HG03095 (cell line): ENCODE results near the gene ZNF223.

Source experiments
- ATAC-seq: cut with Tn5 transposase; IDR thresholded peaks from one replicate; pipeline ENCODE4 v1.9.1; 2021; ENCODE audit warnings: moderate library complexity; ENCODE audit not compliant: unreplicated experiment

ZNF223 gene

GRCh38 chr19:44071824-44072542, 20.1 kb downstream of the ZNF223 start, which contains the start of gene ZNF284:
TSS of gene ZNF284 (plus strand) at chr19:44072159. CDS start at chr19:44076390, 4,231 bp downstream.
- peak; percentile 95 for ATAC-seq

DNA sequence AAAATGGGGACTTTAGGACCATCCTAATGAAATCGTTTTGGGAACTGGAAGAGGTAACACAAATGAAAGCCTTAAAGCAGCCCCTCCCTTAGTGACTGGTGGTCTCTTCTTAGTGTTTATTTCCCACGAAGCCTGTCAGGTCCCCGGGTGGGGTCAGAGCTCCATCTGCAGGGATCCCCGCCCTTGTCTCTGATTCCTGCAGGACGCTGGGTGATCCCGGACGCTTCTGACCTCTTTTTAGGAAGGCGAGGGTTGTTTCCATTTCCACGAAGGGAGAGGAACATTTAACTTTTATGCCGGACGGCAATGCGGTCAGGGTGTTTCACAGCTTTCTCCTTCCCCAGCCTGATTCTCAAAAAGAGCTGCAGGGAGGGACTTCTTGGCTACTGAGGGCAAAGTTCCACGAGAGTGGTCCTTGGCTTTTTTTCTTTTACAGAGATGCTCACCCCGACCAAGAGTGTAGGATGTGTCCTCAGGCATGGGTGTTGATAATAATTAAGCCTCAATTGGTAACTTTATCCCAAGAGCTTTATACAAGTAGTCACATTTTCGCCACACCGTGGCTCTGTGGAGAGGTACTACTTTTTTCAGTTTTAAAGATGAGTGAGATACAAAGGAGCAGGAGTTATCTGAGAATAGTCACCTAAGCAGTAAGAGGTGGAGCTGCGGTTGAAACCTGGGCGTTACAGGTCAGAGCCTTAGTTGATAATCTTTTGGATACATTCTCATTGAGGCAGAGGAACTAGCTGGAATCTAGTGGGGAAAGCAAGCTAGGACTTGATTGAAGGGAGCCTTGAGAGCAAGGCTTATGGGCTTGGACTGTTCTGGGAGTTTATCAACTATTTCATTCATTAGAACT, 20.9 kb downstream of the ZNF223 start:
- no peak for ATAC-seq

GRCh38 chr19:44076325-44076724, 24.5 kb downstream of the ZNF223 start:
- no peak for ATAC-seq

GRCh38 chr19:44092108-44092507, 40.3 kb downstream of the ZNF223 start:
- no peak for ATAC-seq

GRCh38 chr19:44093931-44094765, 42.3 kb downstream of the ZNF223 start, which contains the start of gene ZNF224:
TSS of gene ZNF224 (plus strand) at chr19:44094361. CDS start at chr19:44097874, 3,513 bp downstream.
- ATAC-seq: peak; percentile 76

DNA sequence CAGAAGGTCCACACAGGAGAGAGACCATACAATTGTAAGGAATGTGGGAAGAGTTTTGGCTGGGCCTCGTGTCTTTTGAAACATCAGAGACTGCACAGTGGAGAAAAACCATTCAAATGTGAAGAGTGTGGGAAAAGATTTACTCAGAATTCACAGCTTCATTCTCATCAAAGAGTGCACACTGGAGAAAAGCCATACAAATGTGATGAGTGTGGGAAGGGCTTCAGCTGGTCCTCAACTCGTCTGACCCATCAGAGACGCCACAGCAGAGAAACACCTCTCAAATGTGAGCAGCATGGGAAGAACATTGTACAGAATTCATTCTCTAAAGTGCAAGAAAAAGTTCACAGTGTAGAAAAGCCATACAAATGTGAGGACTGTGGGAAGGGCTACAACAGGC, 55.9 kb downstream of the ZNF223 start:
- ATAC-seq: no peak

GRCh38 chr19:44109458-44109857, 57.6 kb downstream of the ZNF223 start:
- no peak for ATAC-seq

GRCh38 chr19:44111910-44112463, 60.2 kb downstream of the ZNF223 start:
- ATAC-seq: no peak

DNA sequence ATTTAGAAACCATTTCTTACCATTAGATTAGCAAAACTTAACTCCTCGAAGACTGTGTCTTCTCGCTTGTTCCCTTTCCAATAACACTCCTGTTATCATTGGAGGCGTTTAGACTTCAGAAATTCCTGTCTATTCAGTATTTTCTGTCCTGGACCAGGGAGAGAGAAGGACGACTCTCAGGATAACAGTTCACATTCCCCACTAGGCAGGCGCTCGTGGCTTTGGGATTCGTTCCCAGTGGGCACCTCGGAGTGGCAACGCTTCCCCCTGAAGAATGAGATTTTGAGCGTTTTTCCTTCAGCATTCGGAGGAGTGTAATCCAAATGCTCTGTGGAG, 60.9 kb downstream of the ZNF223 start:
- no peak for ATAC-seq

- peak; percentile 85 for ATAC-seq
Measured at GRCh38 chr19:44113138-44113783, 61.4 kb downstream of the ZNF223 start, which contains the start of gene ZNF225. TSS of gene ZNF225 (plus strand) at chr19:44113399. CDS start at chr19:44115828, 2,429 bp downstream.

- ATAC-seq: no peak
Measured at GRCh38 chr19:44113784-44114390, 62.1 kb downstream of the ZNF223 start.
